Fibroblast of pulmonary artery (primary cell): Measurements from ENCODE around the gene WSCD1.

Experiments used
- DNase-seq: peaks from one replicate; pipeline ENCODE4 v3.0.0-alpha.2; 2010; ENCODE audit warnings: low read depth
- H3K4me3 ChIP-seq: replicated peaks from 2 replicates; pipeline ENCODE4 v1.5.1; 2011; ENCODE audit warnings: low read depth, mild to moderate bottlenecking, control low read depth, low read length, moderate library complexity
- CTCF ChIP-seq: IDR thresholded peaks from 2 replicates; pipeline ENCODE4 v1.5.1; 2011; ENCODE audit warnings: mild to moderate bottlenecking, control low read depth, low read length, inconsistent platforms; ENCODE audit errors: missing control alignments

WSCD1 gene

GRCh38 chr17:6160911-6161855 is 91.0 kb downstream of the WSCD1 start:
- no peak for DNase-seq
- TF ChIP-seq CTCF, result no peak
- H3K4me3 ChIP-seq, result no peak overlapping the region

- DNase-seq, result no peak
- TF ChIP-seq CTCF, result no peak
- H3K4me3 ChIP-seq, result no peak overlapping the region
These were observed 92.0 kb downstream of the WSCD1 start for GRCh38 chr17:6162216-6162615.

DNA sequence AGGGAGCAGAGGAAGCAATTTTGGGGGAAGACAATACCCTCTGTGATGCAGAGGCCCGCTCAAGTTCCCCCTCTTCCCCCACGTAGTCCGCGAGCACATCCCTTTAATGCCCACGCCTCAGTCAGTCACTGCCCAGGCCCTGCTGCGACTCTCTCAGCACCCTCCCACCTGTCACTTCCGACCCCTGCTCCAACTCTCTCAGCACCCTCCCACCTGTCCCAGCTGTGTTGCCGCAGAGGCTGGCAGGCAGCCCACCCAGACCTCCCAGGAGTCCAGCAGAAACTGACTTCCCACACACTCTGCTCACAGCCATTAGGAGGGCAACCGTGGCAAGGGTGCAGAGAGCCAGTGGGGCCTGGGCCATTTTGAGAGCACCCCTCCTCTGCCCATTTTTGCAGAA is 92.7 kb downstream of the WSCD1 start:
- no peak overlapping the region for H3K4me3 ChIP-seq
- TF ChIP-seq CTCF, result no peak
- no peak for DNase-seq

- DNase-seq, result no peak
- no peak overlapping the region for H3K4me3 ChIP-seq
- no peak for TF ChIP-seq CTCF
These were observed 93.6 kb downstream of the WSCD1 start for GRCh38 chr17:6163612-6164333.

DNA sequence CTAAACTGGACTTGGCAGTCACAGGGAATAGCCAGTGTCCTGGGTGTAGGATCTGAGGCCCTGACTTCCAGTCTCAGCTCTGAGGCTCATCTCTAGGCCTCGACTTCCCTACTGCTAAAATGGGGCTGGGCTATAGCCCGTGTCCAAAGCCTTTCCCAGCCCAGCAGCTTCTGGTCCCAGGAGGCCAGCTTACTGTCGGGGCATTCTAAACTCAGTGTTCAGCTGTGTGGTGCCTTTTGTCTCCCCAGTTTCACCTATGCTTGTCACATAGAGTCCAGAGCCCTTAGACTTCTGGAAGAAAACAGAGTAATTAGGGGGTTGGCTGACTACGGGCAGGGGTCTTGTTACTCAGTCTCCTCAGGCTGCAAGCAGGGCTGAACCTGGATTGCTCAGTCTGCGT is 94.8 kb downstream of the WSCD1 start:
- H3K4me3 ChIP-seq, result no peak overlapping the region
- no peak for DNase-seq
- TF ChIP-seq CTCF, result no peak

DNA sequence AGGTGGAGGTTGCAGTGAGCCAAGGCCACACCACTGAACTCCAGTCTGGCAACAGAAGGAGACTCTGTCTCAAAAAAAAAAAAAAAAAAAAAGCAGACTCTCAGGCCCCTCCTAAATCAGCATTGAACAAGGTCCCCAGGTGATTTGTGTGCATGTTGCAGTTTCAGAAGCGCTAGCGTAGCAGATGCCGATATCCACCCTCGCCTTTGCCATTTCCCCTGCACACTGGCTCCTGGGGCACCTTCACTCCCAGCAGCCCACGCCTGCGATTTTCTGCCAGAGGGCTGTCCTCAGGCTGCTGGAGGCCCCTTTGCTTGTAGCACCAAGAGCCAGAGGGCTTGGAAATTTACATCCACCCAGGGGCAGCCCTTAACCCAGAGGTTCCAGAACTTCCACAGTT is 95.6 kb downstream of the WSCD1 start:
- DNase-seq, result no peak
- no peak overlapping the region for H3K4me3 ChIP-seq
- TF ChIP-seq CTCF, result no peak
